BE2C (cell line): ENCODE results near the gene MRPL48.
A peak's percentile ranks its signal among the peaks of the same experiment; 100 is the strongest.

Experiments
- DNase-seq: peaks from one replicate; pipeline ENCODE4 v3.0.0-alpha.2; 2020
- H3K27me3 ChIP-seq: fragments of 250-450 bp; sonication (Bioruptor Pico); 2 replicates; pipeline ENCODE4 v1.5.1; 2020; ENCODE audit warnings: mild to moderate bottlenecking
- H3K36me3 ChIP-seq: fragments of 250-450 bp; sonication (Bioruptor Pico); 2 replicates; pipeline ENCODE4 v1.5.1; 2020; ENCODE audit warnings: mild to moderate bottlenecking
- H3K4me1 ChIP-seq: fragments of 250-450 bp; sonication (Bioruptor Pico); 2 replicates; pipeline ENCODE4 v1.5.1; 2020
- H3K4me3 ChIP-seq: 2 replicates; pipeline ENCODE4 v1.5.1; 2011; ENCODE audit warnings: low read depth, low read length
- H3K9me3 ChIP-seq: fragments of 250-450 bp; sonication (Bioruptor Pico); 2 replicates; pipeline ENCODE4 v1.5.1; 2020
- CTCF ChIP-seq: IDR thresholded peaks from 2 replicates; pipeline ENCODE4 v1.5.1; 2012; ENCODE audit warnings: mild to moderate bottlenecking, low read depth, low read length

MRPL48 gene

DNA sequence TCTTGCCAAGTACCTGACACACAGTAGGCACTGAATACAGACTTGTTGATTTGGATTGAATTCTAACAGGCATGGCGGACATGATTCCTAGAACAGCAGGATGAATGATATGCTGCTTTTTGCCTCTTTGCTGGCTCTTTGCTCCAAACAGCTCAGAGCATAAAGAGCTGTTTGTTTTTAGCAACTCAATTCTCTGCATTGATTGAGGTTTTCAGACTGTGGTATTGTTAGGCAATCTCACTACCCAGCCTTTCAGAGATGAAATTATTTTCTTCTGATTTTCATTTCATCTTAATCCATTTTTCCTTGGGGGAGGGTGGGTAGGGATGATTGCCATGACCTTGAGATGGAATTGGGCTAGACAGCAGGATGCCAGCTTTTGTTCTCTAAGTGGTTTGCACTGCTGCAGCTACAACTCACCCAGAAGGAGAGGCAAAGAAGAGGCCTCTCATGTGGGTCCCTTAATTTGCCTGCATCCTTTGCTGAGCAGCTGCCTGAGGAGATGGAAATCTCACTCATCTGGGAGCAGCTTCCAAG is 68.4 kb downstream of the MRPL48 start:
- Histone ChIP-seq H3K27me3 (no peaks in the 10 kb centered on the region), H3K4me3 (no peak overlapping the region), H3K36me3 (peaks cover 25% of the 10 kb centered on the region), H3K9me3 (no peaks in the 10 kb centered on the region), H3K4me1 (no peaks in the 10 kb centered on the region)
- no peak for TF ChIP-seq CTCF
- DNase-seq = peak; percentile 15

DNA sequence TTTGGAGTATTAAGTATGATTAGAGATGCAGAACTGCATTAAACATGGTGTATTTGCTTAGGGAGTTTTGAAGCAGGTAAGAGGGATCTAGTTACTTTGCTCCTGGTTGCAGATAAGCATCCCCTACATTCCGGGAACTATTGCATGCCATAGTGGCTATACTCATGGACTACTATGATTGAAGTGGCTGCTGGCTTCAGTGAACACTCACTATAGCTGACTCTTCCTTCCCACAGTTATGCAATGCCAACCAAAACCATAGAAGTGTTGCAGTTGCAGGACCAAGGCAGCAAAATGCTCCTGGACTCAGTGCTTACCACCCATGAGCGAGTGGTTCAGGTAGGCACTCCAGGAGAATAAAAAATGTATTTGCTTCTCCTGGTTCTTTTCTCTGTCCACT is 72.0 kb downstream of the MRPL48 start:
- Histone ChIP-seq H3K4me1 (no peaks in the 10 kb centered on the region), H3K9me3 (no peaks in the 10 kb centered on the region), H3K4me3 (no peak overlapping the region), H3K36me3 (peaks cover 51% of the 10 kb centered on the region), H3K27me3 (no peaks in the 10 kb centered on the region)
- no peak for TF ChIP-seq CTCF
- DNase-seq = no peak

- Histone ChIP-seq H3K36me3 (peaks cover 54% of the 10 kb centered on the region), H3K4me1 (no peaks in the 10 kb centered on the region), H3K9me3 (no peaks in the 10 kb centered on the region), H3K27me3 (no peaks in the 10 kb centered on the region), H3K4me3 (no peak overlapping the region)
- no peak for TF ChIP-seq CTCF
- no peak for DNase-seq
Observed at GRCh38 chr11:73860202-73860601, 72.5 kb downstream of the MRPL48 start.

DNA sequence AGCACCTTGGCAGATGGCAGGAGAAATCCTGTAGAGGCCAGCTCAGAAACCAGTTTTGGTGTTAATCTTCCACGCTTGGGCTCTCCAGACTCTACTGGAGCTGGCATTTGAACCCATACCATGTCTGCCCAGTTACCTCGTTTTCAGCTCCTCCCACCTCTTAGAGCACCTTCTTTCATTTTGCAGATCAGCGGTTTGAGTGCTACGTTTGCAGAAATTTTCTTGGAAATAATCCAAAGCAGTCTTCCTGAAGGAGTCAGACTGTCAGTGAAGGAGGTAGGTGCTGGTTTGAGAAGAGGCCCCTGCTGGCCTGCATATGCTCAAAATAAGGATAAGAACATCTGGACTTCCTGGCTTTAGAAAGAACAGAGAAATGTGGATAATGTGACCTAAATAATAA is 75.3 kb downstream of the MRPL48 start:
- H3K4me3 ChIP-seq = no peak overlapping the region
- no peaks in the 10 kb centered on the region for H3K27me3 ChIP-seq
- TF ChIP-seq CTCF = no peak
- H3K9me3 ChIP-seq = no peaks in the 10 kb centered on the region
- DNase-seq = no peak
- peaks cover 10% of the 10 kb centered on the region for H3K4me1 ChIP-seq
- H3K36me3 ChIP-seq = peaks cover 53% of the 10 kb centered on the region

- Histone ChIP-seq H3K36me3 (peaks cover 62% of the 10 kb centered on the region), H3K4me3 (no peak overlapping the region), H3K27me3 (no peaks in the 10 kb centered on the region), H3K4me1 (peaks cover 18% of the 10 kb centered on the region), H3K9me3 (no peaks in the 10 kb centered on the region)
- DNase-seq = peak; percentile 37
- TF ChIP-seq CTCF = no peak
Observed at GRCh38 chr11:73866095-73866579, 78.5 kb downstream of the MRPL48 start.

GRCh38 chr11:73866586-73866996 is 78.9 kb downstream of the MRPL48 start:
- no peaks in the 10 kb centered on the region for H3K27me3 ChIP-seq
- no peak overlapping the region for H3K4me3 ChIP-seq
- H3K9me3 ChIP-seq = no peaks in the 10 kb centered on the region
- peaks cover 18% of the 10 kb centered on the region for H3K4me1 ChIP-seq
- TF ChIP-seq CTCF = no peak
- peaks cover 62% of the 10 kb centered on the region for H3K36me3 ChIP-seq
- DNase-seq = peak; percentile 55
